GM12864 (cell line): ENCODE results near the gene HEMK1.

Experiments used
- DNase-seq: peaks from one replicate; pipeline ENCODE4 v3.0.0-alpha.2; 2011; ENCODE audit warnings: low read depth
- H3K4me3 ChIP-seq: 2 replicates; pipeline ENCODE4 v1.5.1; 2011; ENCODE audit warnings: mild to moderate bottlenecking, low read depth, low read length, control low read depth
- TF ChIP-seq, protein P1 (sequence below): IDR thresholded peaks from 2 replicates; pipeline ENCODE4 v1.5.1; 2011; ENCODE audit warnings: low read depth, mild to moderate bottlenecking, moderate library complexity, low read length, control low read depth, inconsistent platforms; ENCODE audit errors: missing control alignments

Gene HEMK1

DNA sequence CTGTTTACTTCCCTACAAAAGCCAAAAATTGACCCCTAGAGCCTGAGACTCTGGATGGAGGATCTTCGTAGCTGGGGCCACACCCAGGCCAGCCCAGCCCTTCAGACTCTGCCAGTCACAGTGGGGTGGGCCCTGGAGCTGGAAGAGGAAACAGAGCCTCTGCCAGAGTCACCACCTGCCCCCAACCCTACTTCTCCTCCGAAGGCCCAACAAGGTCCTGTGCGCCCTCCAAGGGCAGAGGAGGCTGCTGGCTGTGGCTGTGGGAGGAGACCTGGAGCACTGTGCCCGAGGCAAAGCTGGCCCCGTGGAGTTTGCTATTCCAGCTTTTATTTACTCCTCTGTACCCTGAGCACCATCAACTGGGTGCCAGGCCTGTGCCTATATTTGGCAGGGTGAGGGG is 23.2 kb downstream of the HEMK1 start:
- TF ChIP-seq, protein P1, sequence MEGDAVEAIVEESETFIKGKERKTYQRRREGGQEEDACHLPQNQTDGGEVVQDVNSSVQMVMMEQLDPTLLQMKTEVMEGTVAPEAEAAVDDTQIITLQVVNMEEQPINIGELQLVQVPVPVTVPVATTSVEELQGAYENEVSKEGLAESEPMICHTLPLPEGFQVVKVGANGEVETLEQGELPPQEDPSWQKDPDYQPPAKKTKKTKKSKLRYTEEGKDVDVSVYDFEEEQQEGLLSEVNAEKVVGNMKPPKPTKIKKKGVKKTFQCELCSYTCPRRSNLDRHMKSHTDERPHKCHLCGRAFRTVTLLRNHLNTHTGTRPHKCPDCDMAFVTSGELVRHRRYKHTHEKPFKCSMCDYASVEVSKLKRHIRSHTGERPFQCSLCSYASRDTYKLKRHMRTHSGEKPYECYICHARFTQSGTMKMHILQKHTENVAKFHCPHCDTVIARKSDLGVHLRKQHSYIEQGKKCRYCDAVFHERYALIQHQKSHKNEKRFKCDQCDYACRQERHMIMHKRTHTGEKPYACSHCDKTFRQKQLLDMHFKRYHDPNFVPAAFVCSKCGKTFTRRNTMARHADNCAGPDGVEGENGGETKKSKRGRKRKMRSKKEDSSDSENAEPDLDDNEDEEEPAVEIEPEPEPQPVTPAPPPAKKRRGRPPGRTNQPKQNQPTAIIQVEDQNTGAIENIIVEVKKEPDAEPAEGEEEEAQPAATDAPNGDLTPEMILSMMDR = no peak
- DNase-seq = no peak
- H3K4me3 ChIP-seq = no peak overlapping the region

DNA sequence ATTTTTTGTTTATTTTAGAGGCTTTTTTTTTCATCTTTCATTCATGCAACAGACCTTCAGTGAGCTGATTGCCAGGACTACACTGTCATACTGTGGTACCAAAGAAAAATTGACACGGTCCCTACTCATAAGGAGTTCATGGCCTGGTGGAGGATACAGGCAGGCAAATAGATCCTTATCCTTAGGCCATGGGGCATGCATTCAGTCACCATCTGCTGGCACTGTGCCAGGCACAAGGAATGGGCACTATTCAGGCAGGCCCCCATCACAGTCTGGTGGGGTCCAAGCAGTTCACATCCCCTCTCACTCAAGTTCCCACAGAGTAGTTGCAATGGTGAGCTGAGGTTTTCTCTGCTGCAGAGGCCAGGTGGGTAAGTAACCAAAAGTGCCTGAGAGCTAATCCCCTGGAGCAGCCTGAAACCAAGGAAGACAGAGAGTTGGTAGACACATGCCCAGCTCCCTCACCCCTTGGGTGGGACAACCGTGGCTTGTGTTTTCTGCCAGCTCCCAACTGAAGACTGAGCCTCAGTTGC is 25.0 kb downstream of the HEMK1 start:
- no peak overlapping the region for H3K4me3 ChIP-seq
- no peak for DNase-seq
- TF ChIP-seq, protein P1 = no peak

DNA sequence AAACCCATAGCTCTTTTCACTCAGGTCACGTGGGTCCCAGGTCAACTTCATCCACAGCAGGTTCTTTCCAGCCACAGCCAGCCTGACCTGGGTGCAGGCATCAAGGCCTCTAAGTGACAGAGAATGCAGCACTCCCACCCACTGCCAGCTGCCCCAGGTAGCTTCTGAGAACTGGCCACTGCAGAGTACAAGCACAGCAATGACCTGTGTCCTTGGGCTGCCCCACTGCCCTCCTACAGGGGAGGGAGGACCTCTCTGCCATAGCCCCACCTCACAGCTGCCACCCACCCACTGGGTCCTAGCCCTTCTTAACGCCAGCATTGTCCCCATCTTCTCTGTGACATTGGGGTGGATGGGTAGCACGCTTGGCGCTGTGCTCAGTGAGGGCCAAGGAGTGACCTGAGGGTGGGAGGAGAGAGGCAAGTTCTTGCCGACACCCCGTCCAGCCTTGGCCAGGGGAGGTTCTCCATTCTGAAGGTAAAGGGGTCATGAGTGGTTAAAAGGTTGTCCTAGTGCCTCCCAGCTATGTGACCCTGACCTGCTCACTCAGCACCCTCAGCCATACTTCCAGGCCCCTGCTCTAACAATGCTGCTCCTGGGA is 29.9 kb downstream of the HEMK1 start:
- TF ChIP-seq, protein P1 = no peak

DNA sequence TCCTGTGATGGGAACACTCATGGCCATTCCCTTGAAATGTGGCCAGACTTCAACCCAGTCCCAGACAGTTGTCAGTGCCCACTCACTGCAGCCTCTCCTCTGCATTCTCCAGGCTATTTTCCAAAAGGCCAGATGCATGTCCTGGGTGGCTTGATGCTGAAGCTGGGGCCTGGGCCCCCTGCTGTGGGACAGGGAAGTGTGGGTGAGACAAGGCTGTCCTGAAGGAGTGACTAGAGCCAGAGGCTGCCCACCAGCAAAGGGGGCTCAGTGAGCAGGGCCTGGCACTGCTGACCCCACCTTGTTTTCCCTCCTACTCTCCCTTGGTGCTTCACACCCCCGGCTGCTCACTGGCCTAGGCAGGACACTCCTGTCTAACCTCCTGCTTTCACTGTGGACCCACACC is 30.4 kb downstream of the HEMK1 start:
- no peak for DNase-seq
- no peak overlapping the region for H3K4me3 ChIP-seq
- TF ChIP-seq, protein P1 = no peak

More for the DNA sequence above, 29.9 kb downstream of the HEMK1 start:
- DNase-seq = no peak
- H3K4me3 ChIP-seq = no peak overlapping the region

DNA sequence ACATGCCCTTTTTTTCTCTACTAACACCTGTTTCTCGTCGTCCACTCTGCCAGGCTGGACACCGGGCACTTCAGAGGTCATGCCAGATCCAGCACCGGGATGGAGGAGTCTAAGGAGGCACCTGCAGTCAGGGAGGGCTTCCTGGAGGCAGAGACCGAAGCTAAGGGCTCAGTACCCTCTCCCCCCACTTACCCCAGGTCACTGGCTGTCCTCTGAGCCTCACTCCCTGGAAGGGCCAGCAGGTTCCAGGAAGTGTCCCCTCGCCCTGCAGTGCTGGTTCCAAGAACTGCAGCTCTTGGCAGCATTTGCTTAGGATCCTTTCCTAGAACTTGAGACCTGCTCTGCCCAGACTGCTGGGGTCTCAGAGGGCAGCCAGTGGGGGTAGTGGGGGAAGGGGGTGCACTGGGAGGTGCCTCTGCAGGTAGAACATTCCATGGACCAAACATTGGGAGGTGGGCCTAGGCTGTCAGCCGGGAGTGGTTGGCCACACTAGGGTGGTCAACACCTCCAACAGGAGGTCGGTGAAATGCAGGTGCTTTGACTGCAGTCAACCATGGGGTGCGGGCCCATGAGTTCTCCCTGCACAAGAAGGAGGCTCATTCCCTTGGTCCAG is 30.9 kb downstream of the HEMK1 start:
- DNase-seq = no peak
- TF ChIP-seq, protein P1 = no peak
- H3K4me3 ChIP-seq = no peak overlapping the region

GRCh38 chr3:50600841-50601591 is 31.7 kb downstream of the HEMK1 start:
- no peak for DNase-seq
- TF ChIP-seq, protein P1 = no peak
- H3K4me3 ChIP-seq = no peak overlapping the region
